ENCODE results near the gene GCN1.

GRCh38 chr12:120229071-120229486, 34.6 kb upstream of the GCN1 start:
- TF ChIP-seq CTCF (IDR thresholded peaks at IDR 0.05) (no peak), POLR2A (IDR thresholded peaks at IDR 0.05) (no peak)
